HG03575 (cell line): ENCODE measurements around the gene COX6B2.
"Not testable (repeated sequence)": the region's sequence is repeated elsewhere in the genome, so short reads cannot be mapped to it uniquely, and the experiment has no call there.

ENCODE experiments used
- ATAC-seq: cut with Tn5 transposase; IDR thresholded peaks from one replicate; pipeline ENCODE4 v1.9.1; 2021; ENCODE audit not compliant: unreplicated experiment, insufficient number of reproducible peaks, low FRiP score; ENCODE audit errors: extremely low read depth

Gene COX6B2

DNA sequence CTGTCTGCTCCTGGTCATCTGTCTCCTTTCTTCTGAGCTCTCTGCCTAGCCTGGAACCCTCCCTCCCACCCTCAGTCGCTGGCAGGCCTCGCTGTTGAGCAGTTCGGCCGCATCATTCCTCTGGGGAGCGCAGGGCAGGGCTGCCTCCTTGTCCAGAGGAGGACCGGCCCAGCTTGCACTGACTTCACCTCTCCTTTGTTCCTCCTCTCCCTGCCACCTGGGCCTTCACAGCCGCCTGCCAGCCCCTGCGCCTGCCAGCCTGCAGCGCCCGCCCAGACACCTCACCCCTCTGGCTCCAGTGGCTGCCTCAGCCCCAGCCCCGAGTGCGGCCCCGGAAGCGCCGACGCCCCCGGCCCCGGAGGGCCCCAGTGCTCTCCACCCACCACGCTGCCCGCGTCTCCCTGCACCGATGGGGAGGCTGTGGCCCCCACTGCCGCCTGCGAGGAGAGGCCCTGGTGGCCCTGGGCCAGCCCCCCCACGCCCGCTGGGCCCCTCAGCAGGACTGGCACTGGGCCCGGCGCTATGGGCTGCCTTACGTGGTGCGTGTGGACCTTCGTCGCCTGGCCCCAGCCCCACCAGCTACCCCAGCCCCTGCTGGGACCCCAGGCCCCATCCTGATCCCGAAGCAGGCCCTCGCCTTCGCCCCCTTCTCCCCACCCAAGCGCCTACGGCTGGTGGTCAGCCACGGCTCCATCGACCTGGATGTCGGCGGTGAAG, 7.6 kb downstream of the COX6B2 start:
- no peak for ATAC-seq

DNA sequence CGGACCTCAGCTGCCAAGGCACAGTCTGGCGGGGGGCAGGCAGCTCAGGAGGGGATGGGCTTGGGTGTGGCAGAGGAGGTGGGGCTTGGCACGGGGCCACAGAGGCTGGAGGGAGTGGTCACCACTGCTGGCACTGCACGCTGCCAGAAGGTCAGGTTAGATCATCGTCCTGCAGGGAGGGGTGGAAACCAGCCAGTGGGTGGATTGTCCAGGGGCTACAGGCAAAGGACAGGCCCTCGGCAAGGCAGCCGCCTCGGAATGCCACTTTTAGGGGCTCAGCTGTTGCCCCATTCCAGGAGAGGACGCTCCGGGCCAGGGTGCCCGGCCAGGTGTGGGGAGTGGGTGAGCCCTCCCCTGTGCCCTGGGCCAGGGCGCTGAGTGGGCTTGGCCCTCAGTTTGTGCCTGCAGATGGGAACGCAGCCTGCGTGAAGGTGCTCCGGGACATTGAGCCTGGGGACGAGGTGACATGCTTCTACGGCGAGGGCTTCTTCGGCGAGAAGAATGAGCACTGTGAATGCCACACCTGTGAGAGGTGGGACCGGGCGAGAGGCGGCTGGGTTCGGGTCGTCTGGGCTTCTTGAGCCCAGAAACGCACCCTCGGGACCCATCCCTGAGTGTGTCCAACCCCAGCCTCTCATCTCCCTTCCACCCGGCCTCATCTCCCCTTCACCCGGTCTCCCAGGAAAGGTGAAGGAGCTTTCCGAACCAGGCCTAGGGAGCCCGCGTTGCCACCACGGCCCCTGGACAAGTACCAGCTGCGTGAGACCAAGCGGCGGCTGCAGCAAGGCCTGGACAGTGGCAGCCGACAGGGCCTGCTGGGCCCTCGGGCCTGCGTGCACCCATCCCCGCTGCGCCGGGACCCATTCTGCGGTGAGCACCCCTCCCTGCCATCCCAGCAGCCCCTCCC, 8.4 kb downstream of the COX6B2 start:
- ATAC-seq = no peak

- ATAC-seq = no peak
Observed at GRCh38 chr19:55345101-55345817, 9.3 kb downstream of the COX6B2 start.

DNA sequence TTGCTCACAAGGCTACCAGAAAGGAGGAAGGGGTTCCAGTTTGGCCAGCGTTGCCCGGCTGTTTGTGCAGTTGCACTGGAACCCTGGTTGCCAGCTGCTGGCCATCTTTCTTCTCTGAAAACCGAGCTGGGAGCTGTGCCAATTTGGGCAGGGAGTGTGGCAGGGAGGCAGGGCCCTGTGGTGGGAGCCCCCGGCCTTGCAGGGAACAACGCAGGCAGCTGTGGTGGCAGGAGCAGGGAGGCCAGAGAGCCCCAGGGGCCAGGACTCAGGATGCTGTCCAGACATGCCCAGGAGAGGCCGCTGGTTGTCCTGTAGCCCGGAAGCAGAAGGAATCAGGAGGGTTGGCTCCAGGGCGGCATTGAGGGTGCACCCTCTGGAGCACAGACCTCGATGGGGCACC, 10.1 kb downstream of the COX6B2 start:
- no peak for ATAC-seq

GRCh38 chr19:55341595-55342531, 12.7 kb downstream of the COX6B2 start:
- ATAC-seq = no peak

- ATAC-seq = no peak
Observed at GRCh38 chr19:55341171-55341588, 13.3 kb downstream of the COX6B2 start.

DNA sequence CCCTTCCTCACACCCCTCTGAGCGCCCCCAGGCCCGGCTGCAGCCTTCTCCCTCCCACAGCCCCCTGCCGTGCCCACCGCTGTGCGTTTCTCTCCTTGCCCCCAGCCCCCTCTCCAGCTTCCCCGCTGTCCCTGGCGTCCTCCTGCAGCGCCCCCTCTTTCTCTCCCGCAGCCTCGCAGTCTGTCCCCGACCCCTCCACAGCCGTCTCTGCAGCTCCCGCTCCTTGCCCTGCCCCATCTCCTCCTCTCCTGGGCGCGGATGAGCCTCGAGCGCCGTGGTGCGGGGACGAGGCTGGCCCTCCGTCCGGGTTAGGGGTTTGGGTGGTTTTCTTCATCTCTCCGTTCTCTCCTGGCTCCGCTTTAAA, 13.8 kb downstream of the COX6B2 start:
- ATAC-seq = no peak

DNA sequence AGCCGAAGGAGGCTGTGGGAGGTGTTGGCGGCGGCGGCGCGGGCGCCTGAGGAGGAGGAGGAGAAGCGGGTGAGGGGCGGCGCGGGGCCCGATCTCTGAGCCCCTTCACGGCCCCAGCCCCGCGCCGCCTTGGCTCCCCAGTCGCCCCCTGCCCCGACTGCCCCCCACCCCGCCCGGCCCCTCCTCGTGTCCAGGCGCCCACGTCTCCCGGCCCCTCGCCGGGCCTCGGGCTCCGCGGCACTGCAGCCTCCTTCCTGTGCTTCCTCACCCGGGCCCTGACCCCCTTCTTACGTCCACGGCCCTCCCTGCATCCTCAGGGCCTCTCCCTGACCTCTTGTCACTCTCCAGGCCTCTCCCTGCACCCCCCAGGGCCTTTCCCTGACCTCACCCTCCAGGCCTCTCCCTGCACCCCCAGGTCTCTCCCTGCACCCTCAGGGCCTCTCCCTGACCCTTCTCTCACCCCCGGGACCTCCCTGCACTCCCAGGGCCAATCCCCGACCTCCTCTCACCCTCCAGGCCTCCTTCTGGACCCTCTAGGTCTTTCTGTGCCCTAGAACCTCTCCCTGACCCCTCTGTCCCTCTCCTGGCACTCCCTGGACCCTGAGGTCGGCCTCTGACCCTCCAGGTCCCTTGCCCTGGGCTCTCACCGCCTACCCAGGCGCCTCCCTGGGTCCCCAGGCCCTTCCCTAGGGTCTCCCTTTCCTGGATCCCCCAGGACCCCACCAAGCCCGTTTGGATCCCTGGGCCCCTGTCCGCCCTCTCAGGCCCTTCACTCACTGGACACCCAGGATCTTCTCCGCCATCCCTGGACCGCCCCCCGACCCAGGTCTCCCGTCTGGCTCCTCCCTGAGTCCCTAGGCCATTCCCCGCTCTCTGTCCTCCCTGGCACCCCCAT, 14.4 kb downstream of the COX6B2 start:
- ATAC-seq = no peak

DNA sequence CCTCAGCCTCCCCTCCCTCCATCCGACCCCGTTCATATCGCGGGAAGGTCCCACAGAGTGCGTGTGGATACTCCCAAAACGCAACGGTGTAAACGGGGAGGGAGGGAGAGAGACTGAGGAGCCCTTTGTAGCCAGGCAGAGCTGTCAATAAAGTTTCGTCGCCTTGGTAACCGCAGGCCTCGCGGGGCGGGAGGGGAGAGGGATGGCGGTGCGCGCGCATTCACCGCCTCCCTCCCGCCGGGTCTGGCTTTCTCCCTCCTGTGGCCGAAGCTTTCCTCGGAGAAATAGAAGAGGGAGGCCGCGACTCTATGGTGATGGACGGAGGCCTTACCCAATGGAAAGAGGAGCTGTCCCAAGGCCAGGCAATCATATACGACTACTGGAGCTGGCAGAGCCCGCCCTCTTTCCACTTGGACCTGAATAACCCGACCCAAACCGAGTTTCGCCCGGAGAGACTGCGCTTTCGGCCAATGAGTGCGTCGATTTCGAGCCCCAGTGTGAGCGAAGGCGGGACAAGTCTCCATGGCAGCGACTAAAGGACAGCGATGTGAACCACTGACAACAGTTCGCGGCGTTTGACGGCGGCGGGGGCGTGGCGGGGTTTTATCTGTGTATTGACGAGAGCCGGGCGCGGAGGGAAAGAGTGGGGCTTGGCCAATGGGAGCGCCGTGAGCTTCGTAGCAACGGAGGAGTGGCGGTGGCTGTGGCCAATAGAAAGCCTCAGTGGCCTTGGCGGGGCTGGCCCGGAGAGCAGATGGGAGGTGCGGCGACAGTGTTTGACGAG, 15.2 kb downstream of the COX6B2 start, which contains the start of gene KMT5C:
Gene KMT5C, plus strand, starts transcription at position 772 of the 784 bp plus-strand sequence. CDS start 2,061 bp downstream, outside the sequence.
- ATAC-seq = peak; percentile 78

DNA sequence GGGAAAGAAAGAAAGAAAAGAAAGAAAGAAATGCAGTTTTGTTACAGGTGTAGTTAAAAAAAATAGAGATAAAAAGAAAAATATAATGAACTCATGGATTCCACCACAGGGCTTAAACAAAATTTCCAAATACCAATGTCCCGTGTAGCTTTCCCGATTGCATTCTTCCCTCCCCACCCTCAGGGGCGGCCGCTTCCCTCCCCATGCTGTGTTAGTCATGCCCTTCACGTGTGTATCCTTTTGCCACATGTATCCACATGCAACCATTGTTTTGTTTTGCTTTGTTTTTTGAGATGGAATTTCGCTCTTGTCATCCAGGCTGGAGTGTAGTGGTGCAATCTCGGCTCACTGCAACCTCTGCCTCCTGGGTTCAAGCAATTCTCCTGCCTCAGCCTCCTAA, 18.4 kb downstream of the COX6B2 start:
- ATAC-seq = no peak

- no peak for ATAC-seq
Observed at GRCh38 chr19:55333870-55334269, 20.6 kb downstream of the COX6B2 start.

- not testable (repeated sequence) for ATAC-seq
Observed at GRCh38 chr19:55329791-55330190, 24.7 kb downstream of the COX6B2 start.

DNA sequence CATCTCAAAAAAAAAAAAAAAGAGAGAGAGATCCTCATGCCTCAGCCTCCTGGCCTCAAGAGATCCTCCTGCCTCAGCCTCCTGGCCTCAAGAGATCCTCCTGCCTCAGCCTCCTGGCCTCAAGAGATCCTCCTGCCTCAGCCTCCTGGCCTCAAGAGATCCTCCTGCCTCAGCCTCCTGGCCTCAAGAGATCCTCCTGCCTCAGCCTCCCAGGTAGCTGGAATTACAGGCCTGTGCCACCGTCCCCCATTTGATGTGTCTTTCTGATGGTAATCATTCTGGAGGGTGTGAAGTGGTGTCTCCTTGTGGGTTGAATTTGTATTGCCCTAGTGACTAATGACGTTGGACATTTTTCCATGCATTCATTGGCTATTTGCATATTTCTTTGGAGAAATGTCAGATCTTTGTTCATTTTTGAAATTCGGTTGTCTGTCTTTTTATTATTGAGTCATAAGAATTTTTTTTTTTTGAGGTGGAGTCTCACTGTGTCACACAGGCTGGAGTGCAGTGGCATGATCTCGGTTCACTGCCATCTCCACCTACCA, 25.7 kb downstream of the COX6B2 start:
- ATAC-seq = not testable (repeated sequence)

GRCh38 chr19:55325172-55325571, 29.3 kb downstream of the COX6B2 start, which contains the start of gene TMEM150B:
TMEM150B (minus strand) TSS chr19:55325341; CDS start chr19:55321036, 4,305 bp downstream.
- no peak for ATAC-seq

DNA sequence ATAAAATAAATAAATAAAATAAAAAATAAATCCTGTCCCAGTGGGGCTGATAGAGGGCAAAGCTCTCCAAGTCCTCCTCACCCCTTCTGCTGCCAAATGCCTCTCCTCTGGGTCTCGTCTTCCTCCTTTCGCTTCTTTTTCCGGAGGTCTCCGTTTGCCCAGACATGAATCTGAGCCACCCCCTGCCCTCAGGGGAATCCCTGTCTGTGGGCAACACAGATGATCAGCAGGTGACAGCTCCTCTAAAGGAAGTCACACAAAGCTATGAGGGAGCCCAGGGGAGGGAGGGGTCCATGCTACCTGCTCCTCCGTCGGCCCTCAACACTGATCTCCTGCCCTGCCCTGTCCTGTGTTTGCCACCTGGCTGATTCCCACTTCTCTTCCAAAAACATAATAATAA, 29.9 kb downstream of the COX6B2 start:
- no peak for ATAC-seq

GRCh38 chr19:55322204-55322885, 32.2 kb downstream of the COX6B2 start:
- ATAC-seq = no peak
